Frontal cortex (tissue), 4 donors: Measurements from ENCODE around the gene ASB5. TPM values are rescaled to one million over a fixed set of nuclear protein-coding genes. Genes with fewer than 3 reads are reported as not detected.
"Not testable (repeated sequence)": the region's sequence is repeated elsewhere in the genome, so short reads cannot be mapped to it uniquely, and the experiment has no call there.

Experiments
- DNase-seq, 2 donors: peaks; one replicate each; pipeline ENCODE4 v3.0.0; 2012; ENCODE audit warnings: low spot score in 2 of 2
- FAIRE-seq: peaks from 2 replicates; lab custom pipeline; 2012; peaks lifted over from hg19 to GRCh38; lab: Jason Lieb, UNC
- total RNA-seq: library from RNA; depleted of rRNA; stranded (reverse); fragments of >200 nt; gene quantifications from one replicate; pipeline ENCODE4 v1.2.3, GENCODE V29; 2014
- donor health status: control.
- donor health status: control.
- donor health status: control.

ASB5 gene
- total RNA-seq, 1 donor from 2014 or later, result 0.41 TPM

- FAIRE-seq (no peak), DNase-seq (no peak)
These were observed 17.7 kb upstream of the ASB5 start for GRCh38 chr4:176286728-176287127.

GRCh38 chr4:176279560-176279959 lies 10.5 kb upstream of the ASB5 start:
- not testable (repeated sequence) for FAIRE-seq, DNase-seq

- DNase-seq (peak in 1 of 2 donors; percentile 36), FAIRE-seq (peak; percentile 47)
These were observed 8.3 kb upstream of the ASB5 start for GRCh38 chr4:176277162-176277904.

GRCh38 chr4:176276710-176277109 lies 7.7 kb upstream of the ASB5 start:
- FAIRE-seq (no peak), DNase-seq (no peak)

- no peak for DNase-seq
- no peak for FAIRE-seq
These were observed 5.4 kb upstream of the ASB5 start for GRCh38 chr4:176274441-176274840.

- no peak for FAIRE-seq
- DNase-seq, result no peak
These were observed 4.7 kb upstream of the ASB5 start for GRCh38 chr4:176273736-176274135.

- no peak for FAIRE-seq
- no peak for DNase-seq
These were observed 3.8 kb upstream of the ASB5 start for GRCh38 chr4:176272799-176273198.

GRCh38 chr4:176271749-176272148 lies 2.7 kb upstream of the ASB5 start:
- no peak for FAIRE-seq
- no peak for DNase-seq

- DNase-seq, result no peak
- FAIRE-seq, result no peak
These were observed 1.6 kb upstream of the ASB5 start for GRCh38 chr4:176270669-176271068.

- DNase-seq (no peak), FAIRE-seq (no peak)
These were observed 3.0 kb downstream of the ASB5 start for GRCh38 chr4:176266026-176266425.

- FAIRE-seq (no peak), DNase-seq (no peak)
These were observed 6.8 kb downstream of the ASB5 start for GRCh38 chr4:176262243-176262642.

- FAIRE-seq (no peak), DNase-seq (no peak)
These were observed 7.5 kb downstream of the ASB5 start for GRCh38 chr4:176261481-176261880.

GRCh38 chr4:176261018-176261417 lies 8.0 kb downstream of the ASB5 start:
- no peak for FAIRE-seq
- no peak for DNase-seq

GRCh38 chr4:176259330-176260090 lies 9.5 kb downstream of the ASB5 start:
- FAIRE-seq, result no peak
- DNase-seq, result no peak

GRCh38 chr4:176258135-176258534 lies 10.9 kb downstream of the ASB5 start:
- FAIRE-seq (no peak), DNase-seq (no peak)

GRCh38 chr4:176256921-176257320 lies 12.1 kb downstream of the ASB5 start:
- DNase-seq (no peak), FAIRE-seq (no peak)

- peak; percentile 6 for FAIRE-seq
These were observed 26.2 kb downstream of the ASB5 start for GRCh38 chr4:176242764-176243347.

GRCh38 chr4:176241703-176242102 lies 27.3 kb downstream of the ASB5 start:
- FAIRE-seq, result no peak
- no peak for DNase-seq

More at GRCh38 chr4:176242764-176243347, 26.2 kb downstream of the ASB5 start:
- DNase-seq, result no peak

- DNase-seq (no peak), FAIRE-seq (no peak)
These were observed 30.2 kb downstream of the ASB5 start for GRCh38 chr4:176238826-176239225.

- FAIRE-seq (no peak), DNase-seq (no peak)
These were observed 30.8 kb downstream of the ASB5 start for GRCh38 chr4:176238157-176238610.

- DNase-seq, result no peak
- no peak for FAIRE-seq
These were observed 32.1 kb downstream of the ASB5 start for GRCh38 chr4:176236946-176237345.
